ENCODE data around the gene POLR1E.

POLR1E gene

DNA sequence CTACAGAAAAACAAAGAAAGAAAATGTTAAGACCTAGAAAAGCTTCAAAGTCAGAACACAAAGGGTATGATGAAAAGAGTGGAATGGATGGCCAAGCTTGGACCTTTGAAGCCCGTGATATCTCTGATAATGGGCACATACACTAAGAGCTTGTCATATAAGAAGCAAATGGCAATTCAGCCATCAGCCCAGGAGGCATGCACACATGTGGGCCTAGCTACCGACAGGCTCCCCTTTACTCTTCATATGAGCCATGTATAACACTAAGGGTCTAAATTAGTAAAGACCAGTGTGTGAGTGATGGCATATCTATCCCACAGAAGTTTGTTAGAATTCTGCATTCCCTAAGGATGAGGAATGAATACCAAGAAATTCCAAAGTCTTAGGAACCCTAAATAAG lies 43.2 kb upstream of the POLR1E start:
- TF ChIP-seq, protein P1, sequence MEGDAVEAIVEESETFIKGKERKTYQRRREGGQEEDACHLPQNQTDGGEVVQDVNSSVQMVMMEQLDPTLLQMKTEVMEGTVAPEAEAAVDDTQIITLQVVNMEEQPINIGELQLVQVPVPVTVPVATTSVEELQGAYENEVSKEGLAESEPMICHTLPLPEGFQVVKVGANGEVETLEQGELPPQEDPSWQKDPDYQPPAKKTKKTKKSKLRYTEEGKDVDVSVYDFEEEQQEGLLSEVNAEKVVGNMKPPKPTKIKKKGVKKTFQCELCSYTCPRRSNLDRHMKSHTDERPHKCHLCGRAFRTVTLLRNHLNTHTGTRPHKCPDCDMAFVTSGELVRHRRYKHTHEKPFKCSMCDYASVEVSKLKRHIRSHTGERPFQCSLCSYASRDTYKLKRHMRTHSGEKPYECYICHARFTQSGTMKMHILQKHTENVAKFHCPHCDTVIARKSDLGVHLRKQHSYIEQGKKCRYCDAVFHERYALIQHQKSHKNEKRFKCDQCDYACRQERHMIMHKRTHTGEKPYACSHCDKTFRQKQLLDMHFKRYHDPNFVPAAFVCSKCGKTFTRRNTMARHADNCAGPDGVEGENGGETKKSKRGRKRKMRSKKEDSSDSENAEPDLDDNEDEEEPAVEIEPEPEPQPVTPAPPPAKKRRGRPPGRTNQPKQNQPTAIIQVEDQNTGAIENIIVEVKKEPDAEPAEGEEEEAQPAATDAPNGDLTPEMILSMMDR (conservative IDR thresholded peaks at IDR 0.05; ENCODE audit: control insufficient read depth, insufficient read depth, low read depth, low read length) = no peak
- H3K4me3 ChIP-seq (ENCODE audit: control insufficient read depth, low read depth, low read length) = no peak overlapping the region
- no peak for DNase-seq (ENCODE audit: low read depth)

DNA sequence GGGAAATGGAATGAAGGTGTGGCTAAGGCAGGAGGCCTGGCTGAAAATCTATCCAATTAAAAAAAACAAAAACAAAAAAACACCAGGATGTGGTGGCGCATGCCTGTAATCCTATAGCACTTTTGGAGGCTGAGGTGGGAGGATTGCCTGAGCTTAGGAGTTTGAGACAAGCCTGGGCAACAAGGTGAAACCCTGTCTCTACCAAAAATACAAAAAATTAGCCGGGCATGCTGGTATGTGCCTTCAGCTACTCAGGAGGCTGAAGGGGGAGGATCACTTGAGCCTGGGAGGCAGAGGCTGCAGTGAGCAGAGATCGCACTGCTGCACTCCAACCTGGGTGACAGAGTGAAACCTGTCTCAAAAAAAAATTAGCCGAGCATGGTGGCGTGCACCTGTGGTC lies 42.2 kb upstream of the POLR1E start:
- TF ChIP-seq, protein P1 (conservative IDR thresholded peaks at IDR 0.05; ENCODE audit: control insufficient read depth, insufficient read depth, low read depth, low read length) = no peak
- no peak for DNase-seq (ENCODE audit: low read depth)
- H3K4me3 ChIP-seq (ENCODE audit: control insufficient read depth, low read depth, low read length) = no peak overlapping the region

DNA sequence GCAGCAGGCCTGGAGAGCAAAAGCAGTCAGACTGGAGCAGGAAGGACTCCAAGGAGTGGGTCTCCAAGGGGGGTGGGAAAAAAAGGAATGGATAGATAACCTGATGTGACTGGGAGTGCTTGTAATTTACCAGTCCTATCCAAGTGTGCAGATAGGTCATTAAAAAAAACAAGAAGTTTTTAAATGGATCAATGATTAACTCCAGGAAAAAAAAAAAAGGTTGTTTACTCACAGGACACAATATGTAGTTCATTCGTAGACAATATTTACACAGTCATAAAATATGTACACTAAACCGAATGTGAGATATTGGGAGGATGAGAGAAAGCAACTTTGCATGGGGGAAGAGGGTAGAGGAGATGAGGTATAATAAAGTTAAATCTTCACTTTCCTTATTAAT lies 40.9 kb upstream of the POLR1E start:
- DNase-seq (ENCODE audit: low read depth) = no peak
- no peak overlapping the region for H3K4me3 ChIP-seq (ENCODE audit: control insufficient read depth, low read depth, low read length)
- TF ChIP-seq, protein P1 (conservative IDR thresholded peaks at IDR 0.05; ENCODE audit: control insufficient read depth, insufficient read depth, low read depth, low read length) = no peak

DNA sequence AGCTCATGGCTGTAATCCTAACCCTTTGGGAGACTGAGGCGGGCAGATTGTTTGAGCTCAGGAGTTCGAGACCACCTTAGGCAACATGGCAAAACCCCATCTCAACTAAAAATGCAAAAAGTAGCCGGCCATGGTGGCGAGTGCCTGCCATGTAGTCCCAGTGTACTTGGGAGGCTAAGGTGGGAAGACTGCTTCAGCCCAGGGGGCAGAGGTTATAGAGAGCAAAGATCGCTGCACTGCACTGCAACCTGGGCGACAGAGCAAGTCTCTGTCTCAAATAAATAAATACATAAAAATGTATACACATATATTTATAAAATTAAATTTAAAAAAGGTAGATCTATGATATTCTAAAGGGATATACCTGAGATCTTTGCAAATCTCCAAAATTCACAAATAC lies 39.9 kb upstream of the POLR1E start:
- TF ChIP-seq, protein P1 (conservative IDR thresholded peaks at IDR 0.05; ENCODE audit: control insufficient read depth, insufficient read depth, low read depth, low read length) = no peak
- H3K4me3 ChIP-seq (ENCODE audit: control insufficient read depth, low read depth, low read length) = no peak overlapping the region
- no peak for DNase-seq (ENCODE audit: low read depth)

DNA sequence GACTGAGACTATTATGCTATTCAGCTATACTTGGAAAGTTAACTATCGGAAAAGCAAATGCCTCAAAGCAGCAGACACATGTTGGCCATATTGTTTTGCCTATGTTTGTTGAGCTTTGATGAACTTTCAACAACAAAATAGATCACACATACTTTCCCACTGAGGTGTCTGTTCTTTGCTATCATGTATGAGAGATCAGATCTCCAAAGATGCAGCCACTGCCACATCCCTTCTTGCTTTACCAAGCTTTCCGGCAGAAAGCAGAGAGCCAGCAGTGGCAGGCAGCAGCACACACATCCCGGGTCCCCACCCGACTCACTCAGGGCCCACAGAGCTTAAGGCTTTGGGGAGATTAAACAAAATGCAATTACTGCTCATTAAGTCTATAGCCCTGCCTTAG lies 39.3 kb upstream of the POLR1E start:
- no peak overlapping the region for H3K4me3 ChIP-seq (ENCODE audit: control insufficient read depth, low read depth, low read length)
- TF ChIP-seq, protein P1 (conservative IDR thresholded peaks at IDR 0.05; ENCODE audit: control insufficient read depth, insufficient read depth, low read depth, low read length) = no peak
- DNase-seq (ENCODE audit: low read depth) = no peak

DNA sequence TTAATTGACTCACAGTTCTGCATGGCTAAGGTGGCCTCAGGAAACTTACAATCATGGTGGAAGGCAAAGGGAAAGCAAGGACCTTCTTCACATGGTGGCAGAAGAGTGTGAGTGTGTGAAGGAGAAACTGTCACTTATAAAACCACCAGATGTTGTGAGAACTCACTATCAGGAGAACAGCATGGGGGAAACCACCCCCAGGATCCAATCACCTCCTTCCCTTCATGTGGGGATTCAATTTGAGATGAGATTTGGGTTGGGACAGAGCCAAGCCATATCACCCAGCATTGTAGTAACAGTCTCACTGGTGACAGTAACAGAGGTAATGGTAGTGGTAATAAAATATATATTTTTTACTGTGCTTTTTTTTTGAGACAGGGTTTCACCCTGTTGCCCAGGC lies 38.6 kb upstream of the POLR1E start:
- TF ChIP-seq, protein P1 (conservative IDR thresholded peaks at IDR 0.05; ENCODE audit: control insufficient read depth, insufficient read depth, low read depth, low read length) = no peak
- DNase-seq (ENCODE audit: low read depth) = no peak
- no peak overlapping the region for H3K4me3 ChIP-seq (ENCODE audit: control insufficient read depth, low read depth, low read length)

All from fibroblast of mammary gland (primary cell).